Islet precursor cell (in vitro differentiated cells): ENCODE measurements around the gene CD2BP2.
A peak's percentile ranks its signal among the peaks of the same experiment; 100 is the strongest.
"Not testable (repeated sequence)": the region's sequence is repeated elsewhere in the genome, so short reads cannot be mapped to it uniquely, and the experiment has no call there.

Source experiments
- DNase-seq: peaks from one replicate; pipeline ENCODE4 v3.0.0-alpha.2; 2018

Gene CD2BP2

DNA sequence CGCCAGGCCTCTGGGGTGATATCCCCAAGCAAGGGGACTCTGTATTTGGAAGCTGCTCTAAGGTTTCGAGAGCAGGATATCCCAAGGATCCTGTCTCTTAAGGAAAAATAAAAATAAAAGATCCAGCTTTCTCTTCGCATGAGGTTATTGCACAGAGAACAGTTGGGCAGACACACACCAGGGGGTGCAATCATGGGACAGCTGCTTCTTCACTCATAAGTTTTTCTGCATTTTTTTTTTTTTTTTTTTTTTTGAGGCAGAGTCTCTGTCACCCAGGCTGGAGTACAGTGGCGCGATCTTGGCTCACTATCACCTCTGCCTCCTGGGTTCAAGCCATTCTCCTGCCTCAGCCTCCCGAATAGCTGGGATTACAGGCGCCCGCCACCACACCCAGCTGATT, 13.1 kb downstream of the CD2BP2 start:
- DNase-seq, result not testable (repeated sequence)

DNA sequence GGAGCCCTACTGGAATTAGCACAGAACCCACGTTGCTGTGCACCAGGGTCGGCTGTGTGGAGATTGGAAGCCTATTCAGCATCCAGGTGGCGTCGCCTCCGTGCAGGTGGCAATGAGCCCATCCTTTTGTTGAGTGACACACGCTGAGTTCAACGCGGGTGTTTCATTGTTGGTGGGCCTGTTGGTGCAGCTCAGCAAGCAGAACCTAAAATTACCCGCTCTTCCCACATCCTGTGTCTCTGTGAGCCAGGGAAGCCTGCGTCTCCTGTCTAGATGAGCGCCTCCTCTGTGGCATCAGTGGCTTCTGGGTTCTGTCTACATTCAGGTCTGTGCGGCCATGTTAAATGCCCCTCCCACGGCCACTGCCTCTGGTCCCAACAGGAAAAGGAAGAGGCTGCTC, 14.5 kb downstream of the CD2BP2 start:
- DNase-seq, result peak; percentile 51

DNA sequence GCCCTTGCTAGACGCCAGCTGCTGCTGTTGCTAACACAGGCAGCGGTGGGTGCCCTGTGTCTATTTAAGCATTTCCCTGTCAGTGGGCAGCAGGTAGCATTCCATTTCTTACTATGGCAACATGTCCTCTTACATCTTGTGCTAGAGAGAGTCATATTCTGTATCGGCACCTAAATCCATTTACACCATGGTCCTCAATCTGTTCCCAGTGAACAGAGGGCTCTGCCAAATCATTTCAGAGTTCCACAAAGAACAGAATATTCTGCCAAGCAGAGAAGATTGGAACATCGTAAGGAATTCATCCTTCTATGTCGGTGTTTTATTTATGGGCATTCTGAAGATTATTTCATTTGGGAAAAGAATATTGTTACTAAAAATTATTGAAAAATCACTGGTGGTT, 16.4 kb downstream of the CD2BP2 start:
- DNase-seq, result peak; percentile 4

DNA sequence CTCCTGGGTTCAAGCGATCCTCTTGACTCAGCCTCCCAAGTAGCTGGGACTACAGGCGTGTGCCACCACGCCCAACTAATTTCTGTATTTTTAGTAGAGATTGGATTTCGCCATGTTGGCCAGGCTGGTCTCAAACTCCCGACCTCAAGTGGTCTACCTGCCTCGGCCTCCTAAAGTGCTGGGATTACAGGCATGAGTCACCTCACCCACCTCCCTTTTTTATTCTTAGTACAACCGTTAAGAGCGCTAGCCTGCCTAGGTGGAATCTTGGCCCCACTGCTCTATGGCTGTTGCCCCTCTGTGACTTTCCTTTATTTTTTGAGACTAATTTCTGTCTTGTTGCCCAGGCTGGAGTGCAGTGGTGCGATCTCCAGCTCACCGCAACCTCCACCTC, 17.1 kb downstream of the CD2BP2 start:
- DNase-seq, result peak; percentile 7

DNA sequence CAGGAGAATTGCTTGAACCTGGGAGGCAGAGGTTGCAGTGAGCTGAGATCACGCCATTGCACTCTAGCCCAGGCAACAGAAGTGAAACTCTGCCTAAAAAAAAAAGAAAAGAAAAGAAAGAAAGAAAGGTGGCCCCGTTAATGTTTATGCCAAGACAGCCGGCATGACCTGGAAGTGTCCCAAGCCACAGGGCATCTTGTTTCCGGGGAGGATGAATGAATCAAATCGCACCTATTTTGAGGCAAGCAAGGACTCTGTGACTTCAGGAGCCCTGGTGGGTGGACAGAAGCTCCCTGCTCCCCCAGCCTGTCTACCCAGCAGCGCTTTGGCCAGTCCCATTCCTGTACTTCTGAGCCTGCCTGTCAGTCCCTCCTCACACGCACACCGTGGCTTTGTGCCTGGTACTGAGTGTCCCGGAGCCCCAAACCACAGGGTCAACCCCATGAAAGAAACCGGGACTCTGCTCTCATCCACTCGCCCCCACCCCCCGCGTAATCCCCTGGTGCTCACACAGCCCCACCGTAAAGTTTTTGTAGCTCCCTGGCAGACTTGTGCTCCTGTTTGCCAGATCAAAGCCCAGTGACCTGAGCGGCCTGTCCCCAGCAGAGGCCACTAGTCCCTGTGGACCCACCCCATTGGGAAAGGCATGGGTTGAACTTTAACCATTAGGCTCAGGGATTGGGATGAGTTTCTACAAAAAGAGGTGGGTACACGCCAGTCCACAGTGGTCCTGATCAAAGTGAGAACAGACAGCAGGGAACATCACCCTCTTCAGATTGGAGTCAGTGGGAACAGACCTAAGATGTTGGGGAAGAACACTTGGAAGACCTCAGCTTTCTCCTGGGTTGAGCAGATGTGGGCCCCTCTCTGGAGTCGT, 19.3 kb downstream of the CD2BP2 start:
- DNase-seq, result peak; percentile 48

GRCh38 chr16:30335028-30335597, 20.0 kb downstream of the CD2BP2 start:
- DNase-seq, result peak; percentile 88

GRCh38 chr16:30334473-30334989, 20.6 kb downstream of the CD2BP2 start:
- peak; percentile 90 for DNase-seq

DNA sequence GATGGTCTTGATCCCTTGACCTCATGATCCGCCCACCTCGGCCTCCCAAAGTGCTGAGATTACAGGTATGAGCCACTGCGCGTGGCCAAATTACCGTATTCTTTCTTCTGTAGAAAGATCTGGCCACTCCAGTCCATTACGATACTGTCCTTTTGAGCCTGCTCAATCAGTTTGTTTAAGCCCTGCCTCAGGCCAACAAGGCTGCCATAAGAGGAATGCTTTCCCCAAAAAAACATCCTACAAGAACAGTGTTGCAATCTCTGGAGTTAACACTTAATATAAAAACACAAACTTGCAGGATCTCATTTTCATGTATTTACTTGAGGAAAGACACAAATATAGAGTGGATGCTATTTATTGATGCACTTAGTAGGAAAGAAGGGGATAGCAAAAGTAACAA, 30.9 kb downstream of the CD2BP2 start:
- DNase-seq, result peak; percentile 2

- DNase-seq, result not testable (repeated sequence)
These were observed 36.5 kb downstream of the CD2BP2 start for GRCh38 chr16:30318647-30319046.

- not testable (repeated sequence) for DNase-seq
These were observed 44.2 kb downstream of the CD2BP2 start for GRCh38 chr16:30310937-30311336.

DNA sequence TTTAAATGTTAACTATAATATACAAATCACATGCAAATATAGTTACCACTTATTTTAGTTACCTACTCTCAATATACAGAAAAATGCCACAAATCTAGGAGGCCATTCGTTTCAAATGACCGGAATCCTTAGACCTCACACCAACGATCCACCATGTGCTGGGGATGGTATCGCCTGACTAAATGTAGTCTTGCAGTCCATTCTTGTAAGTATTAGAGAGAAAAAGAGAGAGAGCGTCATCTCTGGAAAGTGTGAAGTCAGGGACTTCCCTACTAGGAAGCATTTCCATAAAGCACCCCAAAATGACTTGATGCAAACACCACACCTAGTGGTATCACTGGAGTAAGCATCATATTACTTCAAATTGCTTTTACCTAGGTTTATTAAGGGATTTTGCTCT, 45.9 kb downstream of the CD2BP2 start:
- DNase-seq, result not testable (repeated sequence)
